Body of pancreas (tissue), 4 donors: Measurements from ENCODE around the gene MS4A6E.

Experiments used
- CTCF ChIP-seq, 7 experiments: fragments of 450-650 bp in 4 of 7; fragments of 200-600 bp in 3 of 7; sonication (generic) in 3 of 7; IDR thresholded peaks; one replicate each; pipeline ENCODE4 v1.5.1; 2016 to 2019; ENCODE audit warnings: antibody characterized with exemption in 7 of 7
- POLR2A ChIP-seq, 3 donors: fragments of 450-650 bp; IDR thresholded peaks; one replicate each; pipeline ENCODE4 v1.6.1; 2016; ENCODE audit warnings: antibody characterized with exemption in 3 of 3, mild to moderate bottlenecking in 2 of 3

- no peak for TF ChIP-seq CTCF (IDR thresholded peaks at IDR 0.05)
- no peak for TF ChIP-seq POLR2A (IDR thresholded peaks at IDR 0.05)
These were observed 40.0 kb downstream of the MS4A6E start for GRCh38 chr11:60367009-60367408.
